Non-pigmented ciliary epithelial cell (primary cell): ENCODE data around the gene APLNR.
A peak's percentile ranks its signal among the peaks of the same experiment; 100 is the strongest.

Experiments used
- DNase-seq: peaks from one replicate; pipeline ENCODE4 v3.0.0-alpha.2; 2010; ENCODE audit warnings: low read depth

APLNR gene

GRCh38 chr11:57251491-57252104, 14.5 kb upstream of the APLNR start:
- no peak for DNase-seq

- DNase-seq: no peak
These were observed 14.0 kb upstream of the APLNR start for GRCh38 chr11:57251037-57251436.

- no peak for DNase-seq
These were observed 12.6 kb upstream of the APLNR start for GRCh38 chr11:57249384-57250319.

- no peak for DNase-seq
These were observed 11.8 kb upstream of the APLNR start for GRCh38 chr11:57248780-57249383.

GRCh38 chr11:57244911-57245310, 7.9 kb upstream of the APLNR start:
- DNase-seq: no peak

- no peak for DNase-seq
These were observed 4.4 kb upstream of the APLNR start for GRCh38 chr11:57241353-57241972.

- DNase-seq: no peak
These were observed 3.7 kb upstream of the APLNR start for GRCh38 chr11:57240757-57241156.

- no peak for DNase-seq
These were observed 3.0 kb upstream of the APLNR start for GRCh38 chr11:57240007-57240406.

GRCh38 chr11:57239348-57239747, 2.3 kb upstream of the APLNR start:
- no peak for DNase-seq

GRCh38 chr11:57235761-57236703, 1.0 kb downstream of the APLNR start:
- DNase-seq: no peak

- no peak for DNase-seq
These were observed 3.3 kb downstream of the APLNR start for GRCh38 chr11:57233702-57234101.

GRCh38 chr11:57231539-57232253, 5.4 kb downstream of the APLNR start:
- DNase-seq: no peak

GRCh38 chr11:57230791-57231538, 6.1 kb downstream of the APLNR start:
- DNase-seq: no peak

- no peak for DNase-seq
These were observed 6.7 kb downstream of the APLNR start for GRCh38 chr11:57230316-57230715.

- DNase-seq: no peak
These were observed 8.4 kb downstream of the APLNR start for GRCh38 chr11:57228600-57228999.

GRCh38 chr11:57224537-57224936, 12.5 kb downstream of the APLNR start:
- peak; percentile 24 for DNase-seq

GRCh38 chr11:57224128-57224527, 12.9 kb downstream of the APLNR start:
- DNase-seq: no peak

GRCh38 chr11:57223601-57224000, 13.4 kb downstream of the APLNR start:
- peak; percentile 8 for DNase-seq

GRCh38 chr11:57222239-57222638, 14.8 kb downstream of the APLNR start:
- no peak for DNase-seq

GRCh38 chr11:57219021-57219627, 17.9 kb downstream of the APLNR start:
- no peak for DNase-seq
